Activated T-cell treated with anti-CD3 and anti-CD28 coated beads, Interleukin-2, amount 50 U/mL, for 48 hours (primary cell): ENCODE data around the gene PSMB5.

Source experiments
- DNase-seq, 2 experiments: peaks; one replicate each; pipeline ENCODE4 v3.0.0-alpha.2; 2020

PSMB5 gene

DNA sequence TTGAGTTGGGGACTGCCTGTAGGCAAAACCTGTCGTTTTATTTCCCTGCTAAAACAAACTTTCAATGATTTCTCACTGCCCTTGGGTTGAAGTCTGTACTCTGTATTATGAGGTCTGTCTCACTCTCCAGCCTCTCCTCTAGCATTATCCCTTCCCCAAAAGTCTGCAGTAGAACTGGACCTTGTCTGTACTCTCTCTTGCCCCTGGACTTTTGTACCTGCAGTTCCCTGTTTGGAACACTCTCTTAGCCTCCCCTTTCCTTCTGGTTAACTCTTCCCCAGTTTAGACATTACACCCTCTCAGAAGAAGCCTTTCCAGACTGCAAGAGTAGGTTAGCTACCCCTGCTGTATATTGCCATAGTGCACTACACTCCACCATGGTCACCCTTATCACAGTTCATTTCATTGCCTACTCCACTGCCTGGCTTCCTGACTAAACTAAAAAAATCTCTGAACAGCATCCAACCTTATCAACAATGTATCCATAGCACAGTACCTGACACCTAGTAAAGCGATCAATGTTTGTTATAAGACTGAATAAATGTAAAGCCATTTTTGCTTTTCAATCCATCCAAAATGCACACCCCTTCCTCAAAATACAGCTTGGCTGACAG, 48.7 kb downstream of the PSMB5 start:
- no peak for DNase-seq

DNA sequence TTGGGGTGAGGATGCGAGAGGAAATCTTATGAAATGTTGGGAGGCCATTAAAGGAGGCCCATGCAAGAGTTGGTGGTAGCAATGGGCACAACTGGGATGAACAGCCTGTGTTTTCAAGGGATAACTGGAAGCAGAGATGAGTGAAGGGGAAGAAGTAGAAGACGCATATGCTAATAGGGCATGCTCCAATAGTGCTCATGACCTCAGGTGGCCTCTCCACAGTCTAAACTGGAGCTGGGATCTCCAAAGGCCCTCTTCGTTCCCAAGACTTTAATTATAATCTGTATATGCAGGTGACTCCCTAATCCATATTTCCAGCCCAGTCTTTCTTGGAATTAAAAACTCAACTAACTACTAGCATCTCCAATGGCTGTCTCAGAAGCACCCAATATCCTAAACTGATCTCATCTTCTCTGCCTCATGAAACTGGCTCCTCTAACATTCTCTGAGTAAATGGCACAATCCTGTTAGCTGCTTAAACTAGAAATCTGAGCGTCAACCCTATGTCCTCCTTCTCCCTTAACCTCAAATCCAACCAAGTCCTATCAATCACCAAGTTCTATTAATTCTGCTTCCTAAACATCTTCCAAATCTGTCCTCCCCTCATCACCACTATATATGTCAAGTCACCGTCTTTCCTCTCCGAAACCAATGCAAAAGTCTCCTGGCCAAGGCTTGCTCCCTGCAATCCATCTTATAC, 49.6 kb downstream of the PSMB5 start:
- no peak for DNase-seq

DNA sequence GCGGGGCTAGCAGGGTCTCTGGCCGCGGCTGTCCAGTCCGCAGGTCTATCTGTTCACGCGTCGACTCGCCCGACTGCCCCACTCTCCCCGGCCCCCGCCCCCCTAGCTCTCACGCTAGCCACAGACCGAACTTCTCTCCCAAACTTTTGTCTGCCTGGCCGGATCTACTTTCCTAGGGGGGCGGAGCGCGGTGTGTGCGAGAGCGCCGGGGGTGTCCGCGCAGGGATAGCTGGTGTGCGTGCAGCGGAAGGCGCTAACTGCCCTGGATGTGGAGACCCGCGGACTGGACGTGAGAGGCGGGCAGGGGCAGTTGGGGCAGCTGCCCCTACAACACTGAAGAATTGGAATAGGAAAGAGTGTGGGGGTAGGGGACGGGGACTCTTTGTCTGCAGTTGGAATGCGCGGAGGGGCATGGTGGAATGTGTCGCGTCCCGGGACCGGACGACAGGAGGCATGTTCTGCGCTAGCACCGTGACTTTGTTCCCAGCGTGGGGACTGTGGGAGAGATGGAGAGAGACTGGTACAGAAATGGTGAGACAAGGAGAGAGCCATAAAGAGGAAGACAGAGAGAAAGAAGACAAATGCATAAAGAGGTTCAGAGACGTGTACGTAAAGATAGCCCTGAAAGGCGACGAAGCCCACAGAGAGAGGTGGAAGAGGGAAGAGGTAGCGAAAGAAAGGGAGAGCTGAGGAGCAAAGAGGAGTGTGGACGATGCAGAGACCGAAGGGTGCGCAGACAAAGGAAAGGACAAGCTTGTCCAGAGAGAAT, 52.0 kb downstream of the PSMB5 start, which contains the start of gene AJUBA:
Gene AJUBA, minus strand, starts transcription at position 75 of the 769 bp plus-strand sequence. CDS start 285 bp downstream, outside the sequence.
- DNase-seq = peak; percentile 86 to 87

DNA sequence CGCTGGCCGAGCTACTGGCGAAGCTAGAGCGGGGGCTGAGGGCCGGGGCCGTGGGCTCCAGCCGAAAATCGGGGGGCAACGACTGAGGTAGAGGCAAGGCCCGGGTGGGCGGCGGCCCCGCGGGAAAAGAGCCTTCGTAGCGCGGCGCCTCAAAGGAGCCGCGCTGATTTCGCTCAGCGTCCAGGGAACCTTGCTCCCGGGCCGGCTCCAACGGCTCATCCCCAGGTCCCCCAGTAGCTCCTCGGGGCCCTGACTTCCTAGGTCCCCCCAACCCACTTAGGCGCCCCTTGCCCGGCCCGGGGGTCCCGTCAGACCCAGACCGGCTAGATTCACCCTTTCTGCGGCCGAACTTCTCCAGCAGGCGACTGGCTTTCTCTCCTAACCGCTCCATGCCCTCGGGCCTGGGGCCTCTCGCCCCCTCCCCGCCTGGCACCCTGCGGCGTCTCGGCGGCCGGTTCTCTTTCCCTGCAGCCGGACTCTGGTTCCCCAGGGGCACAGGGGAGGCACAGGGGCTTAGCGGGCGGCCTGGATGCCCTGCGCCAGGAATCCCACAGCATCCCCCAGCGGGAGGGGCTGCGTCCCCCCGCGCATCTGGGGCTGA, 52.7 kb downstream of the PSMB5 start:
- DNase-seq = peak in 1 of 2 experiments; percentile 28

DNA sequence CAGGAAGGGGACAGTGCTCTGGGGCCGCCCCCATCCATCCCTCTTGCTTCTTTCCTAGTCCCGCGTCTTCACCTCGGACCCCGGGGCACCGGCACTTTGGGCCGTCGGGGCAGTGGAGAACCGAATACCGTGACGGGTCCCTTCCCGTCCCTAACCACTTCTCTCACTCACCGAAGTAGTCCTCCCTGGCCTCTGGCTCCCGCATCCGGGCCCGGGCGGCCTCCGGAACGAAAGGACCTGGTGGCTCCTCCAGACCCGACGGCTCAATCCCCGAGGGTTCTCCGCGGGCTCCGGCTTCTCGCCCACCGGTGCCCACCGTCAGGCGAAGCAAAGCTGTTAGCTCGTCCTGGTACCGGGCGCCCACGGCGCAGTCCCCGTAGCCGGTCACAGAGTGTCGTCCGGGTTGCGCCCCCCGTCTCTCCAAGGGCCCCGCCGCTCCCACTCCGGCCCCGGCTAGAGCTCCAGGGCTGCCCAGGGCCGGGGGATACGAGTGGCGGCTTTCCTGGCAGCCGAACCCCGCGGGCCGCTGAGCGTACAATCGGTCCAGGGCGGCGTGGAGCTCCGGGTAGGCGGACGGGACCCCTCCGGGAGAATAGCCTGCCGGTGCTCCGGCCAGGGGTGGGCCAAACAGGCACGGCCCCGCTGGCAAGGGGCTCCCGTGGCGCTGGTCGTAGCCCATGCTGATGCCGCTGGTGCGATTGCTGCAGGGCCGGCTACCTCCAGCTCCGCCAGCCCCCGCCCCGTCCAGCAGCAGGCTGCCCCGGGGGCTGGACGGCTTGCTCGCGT, 53.4 kb downstream of the PSMB5 start:
- peak in 1 of 2 experiments; percentile 51 for DNase-seq

DNA sequence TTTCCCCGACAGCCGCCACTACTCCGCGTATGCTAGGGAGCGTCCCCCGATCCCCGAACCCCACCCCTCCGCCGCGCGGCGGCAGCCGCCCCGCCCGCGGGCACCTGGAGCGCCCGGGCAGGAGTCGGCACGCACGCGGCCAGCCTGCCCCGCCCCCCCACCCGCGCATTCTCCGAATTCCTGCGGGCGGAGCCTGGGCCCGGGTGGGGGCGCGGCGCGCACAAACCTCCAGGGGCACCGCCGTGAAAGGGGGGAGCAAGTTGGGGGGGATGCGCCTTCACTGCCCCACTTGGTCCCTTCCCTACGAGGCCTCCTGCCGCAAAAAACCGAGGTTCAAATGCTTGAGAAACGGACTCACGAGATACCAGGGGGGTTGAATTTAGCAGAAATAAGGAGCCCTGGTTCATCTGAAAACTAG, 54.0 kb downstream of the PSMB5 start:
- peak; percentile 48 to 53 for DNase-seq

DNA sequence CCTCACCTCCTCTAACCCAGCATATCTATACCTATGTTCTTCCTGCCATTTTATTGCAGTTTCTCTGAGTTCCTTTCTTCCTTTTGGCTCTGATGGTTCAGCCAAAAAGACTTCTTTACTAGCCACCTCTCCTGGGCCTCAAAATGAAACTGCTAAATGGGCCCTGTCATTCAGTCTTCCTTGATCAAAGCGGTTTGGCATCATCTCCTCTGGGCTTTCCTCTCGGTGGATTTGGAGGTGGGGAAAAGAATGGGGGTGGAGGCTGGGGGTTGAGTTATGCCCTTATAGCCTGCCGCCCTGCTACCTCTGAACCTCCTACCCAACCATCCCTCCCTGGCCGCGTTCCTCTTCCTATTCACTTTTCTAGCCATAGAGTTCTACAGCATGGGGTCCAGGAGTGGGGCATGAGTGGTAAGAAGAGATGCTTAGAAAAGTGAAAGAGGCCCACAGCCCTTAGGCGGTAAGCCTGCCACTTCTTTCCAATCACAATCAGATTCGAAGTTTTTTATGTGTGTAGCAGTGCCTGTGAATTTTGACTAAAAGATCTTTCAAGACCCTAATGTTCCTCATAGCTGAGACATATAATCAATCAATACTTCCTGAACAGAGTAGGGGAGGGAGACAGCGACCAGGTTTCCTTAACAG, 54.8 kb downstream of the PSMB5 start:
- DNase-seq = no peak

DNA sequence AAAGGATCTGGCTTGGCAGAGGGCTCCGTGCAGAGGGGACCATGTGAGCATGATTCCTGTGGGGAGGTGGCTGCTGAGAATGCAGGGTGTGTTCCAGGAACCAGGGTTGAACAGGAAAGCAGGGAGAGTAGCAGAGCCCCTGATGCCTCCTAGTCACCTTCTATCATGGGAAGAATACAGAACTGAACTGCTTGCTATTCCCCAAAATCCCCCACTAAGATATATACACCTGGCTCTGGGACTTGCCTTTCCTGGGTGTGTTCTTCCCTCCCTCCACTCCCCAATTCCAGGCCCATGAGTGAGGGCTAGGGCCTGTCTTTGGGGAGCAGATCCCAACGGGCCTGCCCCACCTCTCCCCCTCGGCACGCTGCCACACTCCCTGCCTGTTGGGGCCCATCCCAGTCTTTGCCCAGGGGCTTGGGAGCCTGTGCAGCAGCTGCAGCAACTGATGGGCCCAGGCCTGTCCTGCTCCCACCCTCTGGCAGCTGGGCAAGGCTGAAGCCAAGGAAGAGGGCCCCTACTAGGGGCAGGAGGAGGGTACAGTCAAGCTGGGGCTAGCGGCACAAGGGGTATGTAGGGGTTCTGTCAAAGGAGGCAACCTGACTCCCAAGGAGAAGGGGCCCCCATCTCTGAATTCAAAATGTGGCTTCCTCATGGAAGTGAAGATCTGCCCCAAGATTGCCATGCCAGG, 55.6 kb downstream of the PSMB5 start:
- DNase-seq = no peak

DNA sequence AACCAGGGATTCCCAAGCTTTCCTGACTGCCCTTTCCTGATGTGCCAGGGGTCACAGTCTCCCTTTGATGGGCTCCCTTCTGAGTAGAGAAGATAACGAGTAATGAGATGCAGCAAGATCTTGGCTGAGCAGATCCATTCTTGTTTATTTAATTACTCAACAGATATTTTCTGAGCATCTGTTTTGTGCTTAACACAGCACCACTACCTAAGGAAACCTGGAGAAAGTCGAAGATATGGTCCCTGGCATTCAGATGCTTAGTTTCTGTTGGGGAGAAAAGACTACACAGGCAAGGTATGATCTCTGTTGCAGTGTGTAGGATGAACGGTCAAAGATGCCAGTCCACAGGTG, 56.2 kb downstream of the PSMB5 start:
- no peak for DNase-seq

DNA sequence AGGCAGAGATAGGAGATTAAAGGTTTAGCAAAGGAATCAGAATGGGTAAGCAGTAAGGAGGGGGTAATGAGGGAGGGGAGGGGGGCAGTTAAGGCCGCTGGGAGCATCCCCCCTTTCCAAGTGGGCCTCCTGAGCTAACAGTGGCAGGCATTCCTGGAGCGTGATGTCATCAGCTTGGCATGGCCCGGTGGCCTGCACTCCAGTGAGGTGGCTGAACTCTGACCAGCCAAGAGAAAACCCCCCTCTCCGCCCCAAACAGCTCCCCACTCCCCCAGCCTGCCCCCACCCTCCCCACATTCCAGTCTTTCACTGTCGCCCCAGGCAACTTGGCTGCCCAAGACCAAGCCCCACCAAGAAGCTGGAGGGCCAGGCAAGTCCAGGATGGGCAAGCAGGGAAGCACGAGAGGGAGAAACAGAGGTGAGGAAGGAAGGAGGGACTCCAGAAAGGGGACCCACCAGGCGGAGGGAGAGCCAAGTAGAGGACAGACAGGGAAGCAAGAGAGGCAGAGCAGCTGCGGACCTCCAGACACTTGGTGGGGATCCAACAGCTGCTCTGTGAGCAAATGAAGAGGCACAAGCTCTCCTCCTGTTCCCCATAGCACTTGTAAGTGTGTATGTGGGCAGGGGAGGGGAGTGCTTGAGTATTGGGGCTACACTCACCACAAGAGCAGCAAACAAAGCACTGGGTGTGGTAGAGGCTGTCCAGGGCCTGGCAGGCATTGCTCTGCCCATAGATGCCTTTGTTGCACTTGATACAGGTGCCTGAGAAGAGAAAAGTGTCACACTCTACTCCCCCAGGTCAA, 56.8 kb downstream of the PSMB5 start:
- DNase-seq = no peak

DNA sequence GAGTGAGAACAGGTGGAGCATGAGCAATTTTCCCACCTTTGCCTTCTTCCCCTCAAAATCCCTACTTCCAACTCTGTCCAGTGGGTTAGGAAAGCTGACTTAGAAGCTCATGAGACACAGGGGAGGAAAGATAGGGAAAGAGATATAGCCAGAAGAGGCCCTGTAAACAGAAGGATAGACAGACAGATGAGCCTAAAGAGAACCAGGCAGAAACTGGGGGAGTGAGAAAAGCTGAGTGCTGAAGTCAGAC, 57.3 kb downstream of the PSMB5 start:
- no peak for DNase-seq

DNA sequence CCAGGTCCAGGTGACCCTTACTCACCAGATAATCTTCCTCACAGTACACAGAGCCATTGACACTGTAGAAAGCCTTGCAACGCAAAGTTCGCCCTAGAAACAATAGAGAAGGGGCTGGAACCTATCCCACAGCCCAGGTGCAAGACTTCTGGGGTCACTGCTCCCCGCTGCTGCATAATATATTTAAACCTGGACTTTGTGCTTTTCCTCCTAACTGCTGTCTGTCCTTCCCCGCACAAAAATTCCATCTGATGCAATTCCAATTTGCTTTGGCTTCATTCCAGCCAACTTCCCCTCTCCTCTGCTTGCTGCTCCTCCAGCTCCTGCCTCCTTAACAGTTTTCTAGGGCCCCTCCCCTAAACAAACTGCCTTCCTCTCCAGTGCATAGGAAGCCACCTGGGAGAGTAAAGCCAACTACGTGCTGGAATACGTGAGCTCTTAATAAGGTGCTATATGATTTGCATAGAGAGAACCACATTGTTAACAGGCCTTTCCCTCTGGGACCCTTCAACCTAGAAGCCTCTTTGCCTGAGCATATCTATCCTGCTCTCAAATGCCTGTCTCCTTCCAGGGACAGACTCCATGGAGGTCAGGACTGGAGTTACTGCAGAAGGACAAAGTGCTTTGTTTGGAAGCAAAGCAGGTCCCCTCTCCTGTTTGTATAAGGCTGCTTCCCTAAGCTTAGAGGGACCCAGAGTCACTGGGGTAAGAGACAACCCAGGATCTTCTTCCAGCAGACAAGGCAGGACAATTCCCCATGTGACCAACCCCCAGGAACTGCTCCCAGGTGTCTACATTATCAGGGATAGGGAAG, 57.9 kb downstream of the PSMB5 start:
- DNase-seq = no peak
